GM19023 (cell line): ENCODE results near the gene SSR4.

Experiments
- ATAC-seq: cut with Tn5 transposase; IDR thresholded peaks from one replicate; pipeline ENCODE4 v1.9.1; 2021; ENCODE audit warnings: mild to moderate bottlenecking, moderate library complexity; ENCODE audit not compliant: unreplicated experiment

SSR4 gene

DNA sequence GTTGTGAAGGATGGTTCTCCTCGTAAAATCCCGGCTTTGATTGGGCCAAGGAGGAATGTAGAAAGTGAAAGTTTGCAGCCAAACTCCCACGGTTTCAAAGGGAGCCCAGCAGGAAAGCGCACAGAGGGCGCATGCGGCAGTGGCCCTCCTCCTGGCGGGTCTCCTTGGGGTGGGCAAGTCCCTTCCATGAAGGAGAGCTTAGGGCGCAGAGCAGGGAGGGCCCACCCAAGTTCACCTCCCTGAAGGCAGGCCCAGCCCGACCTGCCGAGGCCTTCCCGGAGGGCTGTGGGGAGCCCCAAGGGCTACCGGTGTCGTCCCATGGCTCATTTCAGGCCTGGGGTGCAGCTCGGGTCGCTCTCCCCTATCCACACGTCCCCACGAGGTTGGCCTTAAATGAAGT lies 33.8 kb downstream of the SSR4 start:
- no peak for ATAC-seq

DNA sequence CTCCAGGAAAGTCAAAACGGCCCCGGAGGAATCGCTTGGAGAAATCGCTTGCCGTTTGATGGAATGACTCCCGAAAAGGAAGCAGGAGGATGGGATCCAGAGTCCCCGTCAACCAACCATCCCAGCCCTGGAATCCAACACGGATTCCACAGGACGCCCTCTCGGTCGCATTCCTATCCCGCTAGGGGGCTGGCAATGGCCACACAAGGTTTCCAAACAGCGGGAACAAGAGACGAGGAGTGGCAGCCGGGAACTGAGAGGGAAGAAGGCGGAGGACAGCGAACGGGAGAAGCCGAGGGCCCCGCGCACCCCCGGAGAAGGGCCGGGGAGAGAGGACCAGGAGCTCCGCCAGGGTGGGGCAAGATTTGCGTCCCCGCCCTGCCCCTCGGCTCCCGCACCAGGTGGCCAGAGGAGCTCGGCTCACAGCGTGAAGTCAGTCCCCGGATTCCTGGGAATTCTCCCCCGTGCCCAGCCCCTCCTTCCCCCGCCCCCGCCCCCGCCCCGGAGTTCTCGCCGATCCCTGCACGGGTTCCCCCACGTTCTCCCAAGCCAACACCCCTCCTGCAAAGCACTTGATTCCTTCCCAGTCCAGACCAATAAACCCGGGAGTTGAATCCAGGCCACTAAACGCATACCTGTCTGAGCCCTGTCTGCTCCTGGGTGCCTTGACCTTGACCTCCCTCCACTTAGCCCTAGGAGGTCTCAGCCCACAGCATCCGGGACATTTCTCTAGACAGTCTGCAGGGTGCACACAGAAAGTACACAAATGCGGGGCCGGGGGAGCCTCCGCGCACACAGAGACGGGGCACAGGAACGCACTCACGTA lies 34.5 kb downstream of the SSR4 start:
- no peak for ATAC-seq

DNA sequence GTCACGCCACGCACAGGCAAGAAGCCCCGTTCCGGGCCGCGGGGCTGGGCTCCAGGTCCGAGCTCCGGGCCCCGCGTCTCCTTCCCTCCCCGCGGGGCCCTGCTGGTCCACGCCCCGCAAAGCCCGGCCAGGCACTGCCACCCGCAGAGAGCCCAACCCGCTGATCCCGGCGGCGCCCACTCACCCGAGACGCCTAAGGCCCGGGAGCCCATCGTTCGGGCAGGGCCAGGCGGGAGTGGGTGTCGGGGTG lies 35.0 kb downstream of the SSR4 start:
- ATAC-seq: no peak

DNA sequence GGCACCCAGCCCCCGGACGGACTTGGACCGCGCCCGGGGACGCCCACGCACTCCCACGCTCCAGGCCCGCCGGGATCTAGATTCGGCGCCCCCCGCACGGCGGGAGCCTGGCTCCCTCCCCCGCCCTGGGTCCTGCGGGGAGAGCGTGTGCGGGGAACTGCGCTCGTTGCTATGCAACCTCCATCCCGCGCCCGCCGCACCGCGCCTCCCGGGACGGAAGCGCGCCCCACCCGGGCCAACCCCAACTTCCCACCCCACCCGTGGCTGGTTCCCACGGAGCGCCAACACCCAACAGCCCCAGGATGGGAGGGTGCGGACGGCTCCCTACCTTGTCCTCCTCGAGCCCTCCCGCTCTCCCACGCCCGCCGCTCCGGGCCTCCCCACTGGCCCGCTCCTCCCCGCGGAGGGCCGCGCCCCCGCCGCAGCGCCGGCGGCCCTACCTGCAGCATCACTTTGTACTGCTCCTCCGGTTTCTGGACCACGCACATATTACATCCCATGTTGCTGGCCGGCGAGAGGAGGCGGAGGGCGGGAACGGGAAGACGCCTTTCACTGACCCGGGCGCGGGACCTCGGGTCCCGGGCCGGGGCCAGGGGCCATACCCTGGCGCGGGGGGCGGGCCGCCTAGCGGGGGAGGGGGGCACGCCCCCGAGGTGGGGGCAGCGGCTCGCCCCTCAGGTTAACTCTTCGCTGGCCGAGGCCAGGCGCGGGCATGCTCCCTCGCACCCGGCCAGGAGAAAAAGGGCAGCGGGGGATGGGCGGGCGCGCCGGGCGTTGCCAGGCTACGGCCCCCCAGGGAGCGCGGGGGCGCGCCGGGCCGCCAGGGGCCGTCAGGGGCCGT lies 35.6 kb downstream of the SSR4 start, which contains the start of gene PDZD4:
Gene PDZD4, minus strand, starts transcription at position 746 of the 841 bp plus-strand sequence. Its CDS starts 246 bp downstream, at position 500.
- no peak for ATAC-seq

DNA sequence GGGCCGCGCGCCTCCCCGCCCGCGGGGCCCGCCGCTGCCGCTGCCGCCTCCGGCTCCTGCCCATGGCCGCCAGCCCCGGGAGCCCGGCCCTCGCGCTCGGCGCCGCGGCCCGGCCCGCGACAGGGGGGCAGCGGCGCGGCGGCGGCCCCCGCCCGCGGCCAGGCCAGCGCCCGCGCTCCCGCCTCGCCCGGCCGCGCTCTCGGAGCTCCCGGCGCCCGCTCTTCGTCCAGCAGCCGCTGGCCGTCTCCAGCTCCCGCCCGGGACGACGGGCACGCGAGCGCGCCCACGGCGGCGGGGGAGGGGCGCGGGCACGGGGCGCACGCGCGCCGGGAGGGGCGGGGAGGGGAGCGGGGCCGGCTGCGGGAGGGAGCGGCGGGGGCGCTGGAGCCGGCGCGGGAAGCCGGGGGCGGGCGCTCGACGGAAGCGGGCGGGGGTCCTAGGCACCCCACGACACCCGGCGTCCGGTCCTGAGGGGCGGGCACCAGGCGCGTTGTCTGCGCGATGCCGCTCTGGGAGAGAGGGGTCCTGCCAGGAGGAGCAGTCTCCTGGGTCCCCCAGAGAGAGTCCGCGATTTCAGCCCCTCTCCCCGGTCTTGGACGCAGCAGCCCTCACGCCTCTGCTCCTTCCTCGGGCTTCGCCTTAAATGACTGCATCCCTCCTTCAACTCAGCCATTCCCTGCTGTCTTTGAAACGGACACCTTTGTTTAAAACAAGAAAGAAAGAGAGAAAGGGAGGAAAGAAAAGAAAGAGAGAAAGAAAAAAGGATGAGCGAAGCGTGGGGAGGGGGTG lies 36.4 kb downstream of the SSR4 start:
- ATAC-seq: no peak

DNA sequence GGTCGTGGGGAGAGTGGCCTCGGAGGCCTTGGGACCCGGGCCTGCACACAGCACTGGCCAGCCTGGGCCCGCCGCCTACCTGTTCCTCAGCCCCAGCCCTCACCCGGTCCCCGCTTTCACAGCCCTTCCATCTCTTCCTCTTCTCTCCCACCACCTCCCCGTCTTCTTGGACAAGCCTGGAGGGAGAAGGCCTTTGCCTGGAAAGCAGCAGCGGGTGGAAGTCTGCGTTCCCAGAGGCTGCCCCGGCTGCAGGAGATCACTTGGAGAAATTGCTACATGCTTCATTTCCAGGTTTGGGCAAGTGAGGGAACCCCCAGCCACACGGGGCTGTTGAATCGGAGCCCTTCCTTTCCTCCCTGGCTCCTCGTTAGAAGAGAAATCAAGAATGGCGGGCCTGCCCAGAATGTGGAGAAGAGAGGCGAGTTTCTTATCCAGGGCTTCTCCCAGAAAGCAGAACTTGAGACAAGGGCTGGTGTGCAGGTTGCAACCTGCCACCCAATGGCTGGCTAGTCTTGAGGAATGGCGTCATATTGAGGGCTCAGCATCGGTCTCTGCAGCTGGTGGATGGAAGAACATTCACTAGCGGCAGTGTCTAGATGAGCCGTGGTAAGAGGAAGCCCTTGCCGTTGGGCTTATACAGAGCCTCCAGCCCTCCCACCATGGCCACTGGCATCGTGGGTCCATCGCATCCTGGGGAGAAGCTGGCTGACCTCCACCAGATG lies 37.1 kb downstream of the SSR4 start:
- no peak for ATAC-seq

DNA sequence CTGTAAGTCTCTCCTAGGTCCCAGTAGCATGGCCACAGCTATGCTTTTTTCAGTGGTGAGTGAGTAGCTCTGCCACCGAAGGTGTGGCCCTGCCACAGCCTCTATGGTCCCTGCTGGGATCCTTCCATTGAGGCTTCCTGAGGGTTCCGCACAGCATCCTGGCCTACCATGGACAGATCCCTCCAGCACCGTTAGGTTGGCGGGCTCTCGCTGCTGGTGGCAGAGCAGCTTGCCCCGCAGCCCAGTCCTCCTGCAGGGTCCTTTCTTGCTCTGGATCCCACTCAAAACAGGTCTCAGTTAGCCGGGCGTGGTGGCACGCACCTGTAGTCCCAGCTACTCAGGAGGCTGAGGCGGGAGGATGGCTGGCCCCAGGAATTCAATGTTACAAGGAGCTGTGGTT lies 38.3 kb downstream of the SSR4 start:
- ATAC-seq: no peak

DNA sequence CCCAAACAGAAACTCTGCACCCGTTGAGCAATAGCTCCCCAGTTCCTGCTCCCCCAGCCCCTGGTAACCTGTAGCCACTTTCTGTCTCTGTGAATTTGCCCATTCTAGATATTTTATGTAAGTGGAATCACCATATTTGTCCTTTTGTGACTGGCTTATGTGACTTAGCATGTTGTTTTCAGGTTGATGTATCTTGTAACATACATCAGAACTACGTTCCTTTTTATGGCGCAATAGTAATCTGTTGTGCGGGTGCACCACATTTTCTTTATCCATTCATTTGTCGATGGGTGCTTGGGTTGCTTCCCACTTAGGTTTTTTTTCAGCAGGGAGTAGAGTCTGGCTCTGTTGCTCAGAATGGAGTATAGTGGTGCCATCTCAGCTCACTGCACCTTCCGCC lies 42.5 kb downstream of the SSR4 start:
- ATAC-seq: no peak

DNA sequence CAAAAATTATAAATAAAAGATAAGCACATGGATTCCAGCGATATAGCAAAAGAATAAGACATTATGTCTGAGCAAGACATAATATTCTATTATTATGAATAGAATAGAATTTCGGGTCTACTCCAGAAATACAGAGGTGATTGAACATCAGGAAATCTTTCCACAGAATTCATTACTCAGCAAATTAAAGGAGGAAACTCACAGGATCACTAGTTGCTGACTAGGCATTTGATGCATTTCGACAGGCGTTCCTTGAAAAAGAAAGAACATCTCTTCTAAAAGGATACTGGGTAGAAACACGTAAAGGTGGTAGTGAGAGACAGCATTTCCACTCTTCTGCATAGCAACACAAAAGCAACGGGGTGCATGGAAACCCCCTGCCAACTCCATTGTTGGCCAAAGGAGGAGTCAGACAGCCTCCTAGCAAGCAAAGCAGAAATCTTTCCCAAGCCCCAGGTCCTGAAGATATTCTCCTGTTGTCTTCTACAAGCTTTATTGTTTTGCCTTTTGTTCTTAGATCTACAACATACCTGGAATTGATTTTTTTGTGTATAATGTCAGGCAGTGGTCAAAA lies 50.1 kb downstream of the SSR4 start:
- ATAC-seq: no peak

DNA sequence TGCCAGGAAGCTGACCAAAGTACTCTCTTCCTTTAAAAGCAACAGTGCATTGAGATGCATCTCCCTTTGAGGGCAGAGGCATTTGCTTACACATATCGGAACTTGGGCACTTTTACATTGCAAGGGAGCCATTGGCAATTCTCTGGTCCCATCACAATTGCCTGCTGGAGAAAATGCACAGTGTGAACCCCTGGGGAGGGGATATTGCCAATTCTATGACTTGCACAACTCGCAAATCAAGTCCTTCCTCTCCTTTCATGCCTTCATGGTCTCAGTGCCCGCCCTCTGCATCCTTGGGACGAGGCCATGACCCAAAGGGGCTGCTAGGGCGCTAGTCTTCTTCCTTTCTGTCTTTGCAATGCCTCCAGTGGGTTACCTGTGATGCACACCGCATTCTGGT lies 50.7 kb downstream of the SSR4 start:
- no peak for ATAC-seq

DNA sequence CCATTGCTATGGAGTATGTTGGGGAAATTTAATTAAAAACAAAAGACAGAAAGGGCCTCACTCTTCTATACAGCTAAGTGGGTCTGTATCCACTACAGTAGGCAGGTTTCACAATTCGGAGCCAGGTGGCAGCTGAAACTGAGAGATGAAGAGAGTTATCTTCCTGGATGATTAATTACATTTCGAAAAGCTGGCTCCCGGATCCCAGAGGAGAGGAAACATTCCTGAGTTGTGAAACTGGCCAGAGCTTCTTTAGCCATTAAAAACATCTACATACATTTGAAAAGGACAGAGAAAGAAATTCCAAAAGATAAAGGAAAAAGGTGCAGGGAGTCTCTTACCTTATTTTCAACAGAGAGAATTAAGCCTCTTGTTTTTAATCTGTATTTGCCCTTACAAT lies 51.4 kb downstream of the SSR4 start:
- no peak for ATAC-seq
